Measurements from ENCODE around the gene RGL1.

Gene RGL1

GRCh38 chr1:183847641-183848040 is 42.7 kb downstream of the RGL1 start:
- no peak overlapping the region for H3K4me3 ChIP-seq (ENCODE audit: low read depth, low read length, poor library complexity, severe bottlenecking)
- no peaks in the 10 kb centered on the region for H4K20me1 ChIP-seq (ENCODE audit: insufficient read depth, low read length)
- H2AFZ ChIP-seq (ENCODE audit: low read length) = no peak overlapping the region
- no peak overlapping the region for H3K9ac ChIP-seq (ENCODE audit: low read length)
- no peaks in the 10 kb centered on the region for H3K9me2 ChIP-seq (ENCODE audit: low read depth, low read length)
- H3K4me2 ChIP-seq (ENCODE audit: low read length) = no peak overlapping the region
- TF ChIP-seq EZH2 (IDR thresholded peaks at IDR 0.05; ENCODE audit: borderline replicate concordance, low read length) (no peak), CTCF (IDR thresholded peaks at IDR 0.05; ENCODE audit: low read length) (no peak)
- no peaks in the 10 kb centered on the region for H3F3A ChIP-seq (ENCODE audit: insufficient read depth, low read length)
- H3K27ac ChIP-seq (ENCODE audit: low read depth, low read length, poor library complexity, severe bottlenecking) = no peak overlapping the region
- H3K27me3 ChIP-seq (ENCODE audit: insufficient read depth, low read length) = no peaks in the 10 kb centered on the region
- no peaks in the 10 kb centered on the region for H3K36me3 ChIP-seq (ENCODE audit: insufficient read depth, low read length)
- peaks cover 8% of the 10 kb centered on the region for H3K4me1 ChIP-seq (ENCODE audit: insufficient read depth, low read length, severe bottlenecking)
- H3K79me2 ChIP-seq (ENCODE audit: insufficient read depth, low read length) = no peaks in the 10 kb centered on the region
- H3K9me3 ChIP-seq (ENCODE audit: low read length) = no peaks in the 10 kb centered on the region

- no peaks in the 10 kb centered on the region for H3K4me1 ChIP-seq (ENCODE audit: insufficient read depth, low read length, severe bottlenecking)
- H3K27me3 ChIP-seq (ENCODE audit: insufficient read depth, low read length) = no peaks in the 10 kb centered on the region
- H3K9me2 ChIP-seq (ENCODE audit: low read depth, low read length) = no peaks in the 10 kb centered on the region
- no peaks in the 10 kb centered on the region for H3F3A ChIP-seq (ENCODE audit: insufficient read depth, low read length)
- H3K36me3 ChIP-seq (ENCODE audit: insufficient read depth, low read length) = no peaks in the 10 kb centered on the region
- no peak overlapping the region for H3K4me3 ChIP-seq (ENCODE audit: low read depth, low read length, poor library complexity, severe bottlenecking)
- no peaks in the 10 kb centered on the region for H4K20me1 ChIP-seq (ENCODE audit: insufficient read depth, low read length)
- H3K9ac ChIP-seq (ENCODE audit: low read length) = no peak overlapping the region
- no peaks in the 10 kb centered on the region for H3K79me2 ChIP-seq (ENCODE audit: insufficient read depth, low read length)
- no peak overlapping the region for H3K27ac ChIP-seq (ENCODE audit: low read depth, low read length, poor library complexity, severe bottlenecking)
- no peak overlapping the region for H3K4me2 ChIP-seq (ENCODE audit: low read length)
- no peak for TF ChIP-seq EZH2 (IDR thresholded peaks at IDR 0.05; ENCODE audit: borderline replicate concordance, low read length)
- no peak for TF ChIP-seq CTCF (IDR thresholded peaks at IDR 0.05; ENCODE audit: low read length)
- H2AFZ ChIP-seq (ENCODE audit: low read length) = no peak overlapping the region
- no peaks in the 10 kb centered on the region for H3K9me3 ChIP-seq (ENCODE audit: low read length)
Measured at GRCh38 chr1:183850852-183851251, 45.9 kb downstream of the RGL1 start.

GRCh38 chr1:183859119-183859518 is 54.2 kb downstream of the RGL1 start:
- no peaks in the 10 kb centered on the region for H3K36me3 ChIP-seq (ENCODE audit: insufficient read depth, low read length)
- H3K4me1 ChIP-seq (ENCODE audit: insufficient read depth, low read length, severe bottlenecking) = no peaks in the 10 kb centered on the region
- no peaks in the 10 kb centered on the region for H3K9me3 ChIP-seq (ENCODE audit: low read length)
- H2AFZ ChIP-seq (ENCODE audit: low read length) = no peak overlapping the region
- H3K4me2 ChIP-seq (ENCODE audit: low read length) = no peak overlapping the region
- no peaks in the 10 kb centered on the region for H3K79me2 ChIP-seq (ENCODE audit: insufficient read depth, low read length)
- no peaks in the 10 kb centered on the region for H3K9me2 ChIP-seq (ENCODE audit: low read depth, low read length)
- no peaks in the 10 kb centered on the region for H4K20me1 ChIP-seq (ENCODE audit: insufficient read depth, low read length)
- TF ChIP-seq CTCF (IDR thresholded peaks at IDR 0.05; ENCODE audit: low read length) = no peak
- TF ChIP-seq EZH2 (IDR thresholded peaks at IDR 0.05; ENCODE audit: borderline replicate concordance, low read length) = no peak
- no peak overlapping the region for H3K27ac ChIP-seq (ENCODE audit: low read depth, low read length, poor library complexity, severe bottlenecking)
- peaks cover 4% of the 10 kb centered on the region; the same call in 1 of the 2 replicates for H3K27me3 ChIP-seq (ENCODE audit: insufficient read depth, low read length)
- no peaks in the 10 kb centered on the region for H3F3A ChIP-seq (ENCODE audit: insufficient read depth, low read length)
- H3K4me3 ChIP-seq (ENCODE audit: low read depth, low read length, poor library complexity, severe bottlenecking) = no peak overlapping the region
- H3K9ac ChIP-seq (ENCODE audit: low read length) = no peak overlapping the region
